HEK293T (cell line): Measurements from ENCODE around the gene AKAP6.

Experiments
- BHLHE40 ChIP-seq: fragments of 450-650 bp; IDR thresholded peaks from 2 replicates; pipeline ENCODE4 v1.6.1; 2016; ENCODE audit warnings: mild to moderate bottlenecking, moderate library complexity, borderline replicate concordance
- FOXA1 ChIP-seq: fragments of 450-650 bp; IDR thresholded peaks from 2 replicates; pipeline ENCODE4 v1.6.1; 2016; ENCODE audit warnings: mild to moderate bottlenecking
- FOXK2 ChIP-seq: fragments of 450-650 bp; IDR thresholded peaks from 2 replicates; pipeline ENCODE4 v1.6.1; 2016; ENCODE audit warnings: mild to moderate bottlenecking
- FOXM1 ChIP-seq: fragments of 450-650 bp; IDR thresholded peaks from 2 replicates; pipeline ENCODE4 v1.6.1; 2017; ENCODE audit warnings: mild to moderate bottlenecking, borderline replicate concordance
- LEF1 ChIP-seq: fragments of 450-650 bp; IDR thresholded peaks from 2 replicates; pipeline ENCODE4 v1.6.1; 2017; ENCODE audit warnings: mild to moderate bottlenecking, borderline replicate concordance
- NFRKB ChIP-seq: fragments of 450-650 bp; IDR thresholded peaks from 2 replicates; pipeline ENCODE4 v1.6.1; 2016; ENCODE audit warnings: mild to moderate bottlenecking, moderate library complexity
- PKNOX1 ChIP-seq: fragments of 450-650 bp; IDR thresholded peaks from 2 replicates; pipeline ENCODE4 v1.6.1; 2016
- TARDBP ChIP-seq: fragments of 450-650 bp; IDR thresholded peaks from 2 replicates; pipeline ENCODE4 v1.6.1; 2016
- ZNF384 ChIP-seq: fragments of 450-650 bp; IDR thresholded peaks from 2 replicates; pipeline ENCODE4 v1.6.1; 2016

GRCh38 chr14:32443890-32444661 lies 115.0 kb downstream of the AKAP6 start:
- TF ChIP-seq TARDBP = no peak
- no peak for TF ChIP-seq BHLHE40
- no peak for TF ChIP-seq LEF1
- TF ChIP-seq FOXK2 = no peak
- TF ChIP-seq FOXM1 = no peak
- no peak for TF ChIP-seq FOXA1
- no peak for TF ChIP-seq ZNF384
- TF ChIP-seq PKNOX1 = no peak
- TF ChIP-seq NFRKB = no peak
